CD4-positive, alpha-beta T cell treated with Interleukin-6 for 4 hours (primary cell): ENCODE results near the gene PTPRN2.
"Not testable (repeated sequence)": the region's sequence is repeated elsewhere in the genome, so short reads cannot be mapped to it uniquely, and the experiment has no call there.

Experiments used
- DNase-seq: peaks from one replicate; pipeline ENCODE4 v3.0.0-alpha.2; 2020; ENCODE audit warnings: mixed read lengths

Gene PTPRN2

GRCh38 chr7:158315881-158316280, 271.7 kb downstream of the PTPRN2 start:
- DNase-seq = no peak

DNA sequence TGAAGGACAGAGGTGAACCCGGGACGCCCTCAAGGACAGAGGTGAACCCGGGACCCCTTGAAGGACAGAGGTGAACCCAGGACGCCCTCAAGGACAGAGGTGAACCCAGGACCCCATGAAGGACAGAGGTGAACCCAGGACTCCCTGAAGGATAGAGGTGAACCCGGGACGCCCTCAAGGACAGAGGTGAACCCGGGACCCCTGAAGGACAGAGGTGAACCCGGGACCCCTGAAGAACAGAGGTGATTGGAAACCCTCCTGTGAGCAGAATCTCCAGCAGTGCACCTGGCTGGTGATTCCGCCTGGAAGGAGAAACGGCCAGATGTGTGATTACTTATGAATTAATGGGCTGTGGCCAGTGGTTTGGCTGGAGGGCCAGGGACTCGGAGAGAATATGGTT, 272.3 kb downstream of the PTPRN2 start:
- no peak for DNase-seq

GRCh38 chr7:158314394-158314793, 273.2 kb downstream of the PTPRN2 start:
- no peak for DNase-seq

GRCh38 chr7:158313931-158314330, 273.7 kb downstream of the PTPRN2 start:
- no peak for DNase-seq

GRCh38 chr7:158312789-158313188, 274.8 kb downstream of the PTPRN2 start:
- no peak for DNase-seq

GRCh38 chr7:158311791-158312190, 275.8 kb downstream of the PTPRN2 start:
- DNase-seq = no peak

DNA sequence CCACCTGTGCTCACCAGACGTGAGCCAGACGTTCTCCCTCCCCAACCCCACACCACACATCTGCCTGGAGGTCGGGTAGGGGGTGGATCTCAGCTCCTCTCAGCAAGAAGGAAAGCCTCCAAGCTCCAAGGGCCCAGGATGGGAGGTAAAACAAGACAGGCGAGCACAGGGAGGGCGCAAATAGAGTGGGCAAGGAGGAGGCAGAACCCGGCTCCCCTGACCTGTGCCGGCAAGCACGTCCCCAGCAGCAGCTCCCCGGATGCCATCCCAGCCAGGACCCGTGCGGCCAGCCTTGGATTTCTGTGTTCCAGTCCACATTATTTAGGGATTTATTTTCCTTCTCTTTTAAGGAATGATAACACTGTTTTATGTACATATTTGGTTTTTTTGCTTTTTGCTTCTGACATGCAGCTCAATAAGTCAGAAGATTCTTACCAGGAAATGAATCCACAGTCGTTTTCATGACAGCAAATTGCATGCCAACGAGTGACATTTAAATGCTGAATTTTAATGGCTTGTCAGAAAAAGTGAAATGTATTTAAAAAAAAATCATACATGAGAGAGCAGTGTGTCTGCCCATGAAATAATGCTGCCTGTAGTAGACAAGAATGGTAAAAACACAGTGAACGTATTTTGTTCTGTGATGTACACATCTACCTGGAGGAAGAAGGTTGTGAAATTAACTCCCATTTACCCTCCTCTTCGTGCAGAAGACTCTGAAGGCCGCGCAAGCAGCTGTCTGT, 276.5 kb downstream of the PTPRN2 start:
- DNase-seq = no peak

DNA sequence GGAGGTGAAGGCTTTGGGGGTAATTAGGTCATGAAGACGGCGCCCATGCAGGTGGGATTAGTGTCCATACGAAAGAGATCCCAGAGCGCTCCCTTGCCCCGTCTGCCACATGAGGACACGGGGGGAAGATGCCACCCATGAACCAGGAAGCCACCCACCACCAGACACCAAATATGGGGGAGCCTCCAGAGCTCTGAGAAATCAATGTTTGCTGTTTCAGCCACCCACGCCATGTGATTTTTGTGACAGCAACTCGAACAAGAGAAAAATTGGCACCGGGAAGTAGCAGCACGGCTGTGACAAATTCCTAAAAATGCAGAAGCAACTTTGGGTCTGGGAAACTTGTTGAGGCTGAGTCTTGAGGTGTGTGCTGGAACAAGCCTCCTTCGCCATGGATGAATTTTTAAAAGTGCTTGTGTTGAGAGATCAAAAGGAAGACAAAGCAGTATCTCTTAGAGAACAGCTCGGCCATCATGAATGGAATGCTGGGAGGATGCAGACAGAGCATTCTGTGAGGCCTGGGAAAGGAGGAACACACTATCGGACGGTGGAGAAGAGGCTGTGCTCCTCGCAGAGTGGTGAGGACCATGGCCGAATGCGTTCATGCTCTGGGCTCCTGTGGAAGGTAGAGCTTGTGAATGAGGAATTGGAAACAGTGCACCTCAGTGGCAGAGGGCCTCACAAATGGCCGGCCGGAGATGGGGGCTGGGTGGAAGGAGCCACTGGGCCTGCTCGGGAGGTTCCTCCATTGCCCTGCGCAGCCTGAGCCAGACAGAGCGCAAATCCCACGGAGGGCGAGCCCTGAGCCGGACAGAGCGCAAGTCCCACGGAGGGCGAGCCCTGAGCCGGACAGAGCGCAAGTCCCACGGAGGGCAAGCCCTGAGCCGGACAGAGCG, 277.5 kb downstream of the PTPRN2 start:
- DNase-seq = no peak

GRCh38 chr7:158308001-158308400, 279.6 kb downstream of the PTPRN2 start:
- DNase-seq = no peak

DNA sequence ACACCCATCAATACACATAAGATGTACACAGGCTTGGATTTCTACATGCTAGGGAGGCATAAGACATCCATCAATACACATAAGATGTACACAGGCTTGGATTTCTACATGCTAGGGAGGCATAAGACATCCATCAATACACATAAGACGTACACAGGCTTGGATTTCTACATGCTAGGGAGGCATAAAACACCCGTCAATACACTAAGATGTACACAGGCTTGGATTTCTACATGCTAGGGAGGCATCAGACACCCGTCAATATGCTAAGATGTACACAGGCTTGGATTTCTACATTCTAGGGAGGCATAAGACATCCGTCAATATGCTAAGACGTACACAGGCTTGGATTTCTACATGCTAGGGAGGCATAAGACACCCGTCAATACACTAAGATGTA, 283.6 kb downstream of the PTPRN2 start:
- DNase-seq = not testable (repeated sequence)

DNA sequence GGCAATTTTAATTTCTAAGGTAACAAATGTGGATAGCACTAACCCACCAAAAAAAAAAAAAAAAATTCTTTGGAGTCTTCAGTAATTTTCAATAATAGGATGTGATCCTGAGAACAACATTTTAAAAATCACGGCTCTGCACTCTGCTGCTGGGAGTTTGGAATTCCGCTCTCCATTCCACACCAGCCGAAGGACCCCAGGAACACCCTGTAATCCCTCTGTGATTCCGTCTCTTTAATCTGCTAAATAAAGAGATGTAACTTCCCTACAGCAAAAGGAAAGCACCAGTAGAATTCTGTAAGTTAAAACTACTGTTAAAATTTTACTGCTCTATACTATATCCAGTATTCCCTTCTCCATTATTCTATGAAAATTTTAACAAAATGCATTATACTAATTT, 284.5 kb downstream of the PTPRN2 start:
- no peak for DNase-seq

DNA sequence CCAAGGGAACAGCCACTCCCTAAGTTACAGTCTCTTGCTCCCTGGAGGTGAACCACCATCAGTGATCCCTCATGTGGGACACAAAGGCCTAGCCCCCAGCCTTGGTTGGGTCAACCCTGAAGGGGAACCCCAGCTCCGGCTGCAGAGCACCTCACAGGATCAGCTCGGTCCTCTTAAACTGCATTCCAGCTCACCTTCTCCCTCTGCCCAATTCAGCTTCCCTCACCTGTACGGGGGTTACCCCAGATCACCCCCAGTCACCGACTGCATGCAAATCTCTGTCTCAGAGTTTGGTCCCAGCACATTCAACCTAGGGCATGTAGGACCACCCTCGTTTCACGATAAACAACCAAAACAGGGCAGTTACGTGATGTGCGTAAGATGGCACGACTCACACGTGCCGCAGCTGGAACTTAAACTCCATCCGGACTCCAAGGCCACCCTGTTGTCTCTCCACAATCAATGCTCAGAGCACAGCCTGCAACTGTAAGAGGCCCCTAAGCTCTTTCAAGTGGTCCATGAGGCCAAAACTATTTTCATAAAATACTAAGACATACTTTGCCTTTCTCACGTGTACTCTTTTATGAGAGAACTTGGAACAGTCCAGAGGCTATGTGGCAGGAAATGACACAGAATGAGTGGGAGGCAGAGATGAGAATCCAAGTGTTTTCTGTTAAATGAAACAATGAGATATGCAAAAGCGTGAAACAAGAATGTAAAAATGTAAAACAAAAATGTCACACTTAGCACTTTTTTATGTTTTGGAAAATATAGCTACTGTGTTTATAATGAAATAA, 285.2 kb downstream of the PTPRN2 start:
- no peak for DNase-seq

GRCh38 chr7:158301207-158301606, 286.4 kb downstream of the PTPRN2 start:
- no peak for DNase-seq

GRCh38 chr7:158300427-158300826, 287.2 kb downstream of the PTPRN2 start:
- no peak for DNase-seq

- no peak for DNase-seq
These were observed 288.0 kb downstream of the PTPRN2 start for GRCh38 chr7:158299607-158300006.

DNA sequence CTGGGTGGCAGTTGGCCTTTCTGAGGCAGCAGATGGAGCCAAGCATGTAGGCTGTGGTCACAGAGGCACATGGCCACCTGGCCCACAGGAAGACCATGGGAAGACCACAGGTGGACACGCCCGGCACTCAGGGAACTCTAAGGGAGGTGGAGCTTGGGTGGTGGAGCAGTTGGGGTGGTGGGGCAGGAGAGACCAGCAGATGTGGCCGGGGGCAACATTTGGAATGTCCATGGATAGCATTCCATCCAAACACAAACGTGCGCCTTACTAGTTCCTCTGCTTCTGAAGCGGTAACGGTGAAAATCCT, 290.9 kb downstream of the PTPRN2 start:
- DNase-seq = no peak

DNA sequence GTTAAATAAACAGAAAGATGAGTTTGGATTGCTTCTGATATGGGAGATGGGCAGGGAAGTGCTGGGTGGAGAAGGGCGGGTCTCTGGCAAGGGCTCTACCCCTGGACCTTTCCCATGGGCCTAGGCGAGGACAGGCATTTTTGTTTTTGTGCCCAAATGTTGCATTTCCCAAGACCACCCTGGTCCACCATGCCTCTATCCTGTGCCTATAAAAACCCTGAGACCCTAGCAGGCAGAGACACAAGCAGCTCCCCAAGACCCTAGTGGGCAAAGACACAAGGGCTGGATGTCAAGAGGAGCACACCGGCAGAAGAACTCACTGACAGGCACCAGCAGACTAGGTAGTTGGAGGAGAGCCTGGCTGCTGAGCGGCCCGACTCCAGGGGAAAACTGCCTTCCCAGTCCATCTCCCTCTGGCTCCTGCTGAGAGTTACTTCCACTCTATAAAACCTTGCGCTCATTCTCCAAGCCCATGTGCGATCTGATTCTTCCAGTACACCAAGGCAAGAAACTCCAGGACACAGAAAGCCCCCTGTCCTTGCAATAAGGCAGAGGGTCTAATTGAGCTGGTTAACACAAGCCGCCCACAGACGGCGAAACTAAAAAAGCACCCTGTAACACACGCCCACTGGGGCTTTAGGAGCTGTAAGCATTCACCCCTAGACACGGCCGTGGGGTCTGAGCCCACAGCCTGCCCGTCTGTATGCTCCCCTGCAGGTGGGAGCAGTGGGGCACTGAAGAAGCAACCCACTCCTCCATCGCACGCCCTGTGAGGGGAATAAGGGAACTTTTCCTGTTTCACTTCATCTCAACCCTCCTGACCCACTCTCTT, 291.4 kb downstream of the PTPRN2 start:
- DNase-seq = no peak

DNA sequence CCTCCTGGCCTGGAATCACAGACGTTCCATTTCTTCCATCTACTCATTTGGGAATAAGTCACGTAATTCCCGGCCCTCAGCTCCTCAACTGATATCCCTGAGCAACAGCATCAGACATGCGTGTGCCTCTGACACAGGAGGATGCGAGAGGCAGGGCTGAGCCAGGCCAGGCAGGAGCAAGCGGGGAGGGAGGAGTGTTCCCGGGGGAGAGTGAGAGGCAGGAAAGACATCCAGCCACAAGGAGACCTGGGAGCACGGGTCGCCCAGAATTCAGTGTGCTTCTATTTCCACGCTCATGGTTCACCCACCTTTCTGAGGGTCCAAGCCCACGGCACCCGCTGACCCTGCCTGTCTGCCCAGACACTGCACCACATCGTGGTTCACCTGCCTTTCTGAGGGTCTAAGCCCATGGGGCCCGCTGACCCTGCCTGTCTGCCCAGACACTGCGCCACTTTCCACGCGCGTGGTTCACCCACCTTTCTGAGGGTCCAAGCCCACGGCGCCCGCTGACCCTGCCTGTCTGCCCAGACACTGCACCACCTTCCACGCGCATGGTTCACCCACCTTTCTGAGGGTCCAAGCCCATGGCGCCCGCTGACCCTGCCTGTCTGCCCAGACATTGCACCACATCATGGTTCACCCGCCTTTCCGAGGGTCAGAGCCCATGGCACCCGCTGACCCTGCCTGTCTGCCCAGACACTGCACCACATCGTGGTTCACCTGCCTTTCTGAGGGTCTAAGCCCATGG, 293.0 kb downstream of the PTPRN2 start:
- not testable (repeated sequence) for DNase-seq

GRCh38 chr7:158292948-158293347, 294.7 kb downstream of the PTPRN2 start:
- DNase-seq = no peak

DNA sequence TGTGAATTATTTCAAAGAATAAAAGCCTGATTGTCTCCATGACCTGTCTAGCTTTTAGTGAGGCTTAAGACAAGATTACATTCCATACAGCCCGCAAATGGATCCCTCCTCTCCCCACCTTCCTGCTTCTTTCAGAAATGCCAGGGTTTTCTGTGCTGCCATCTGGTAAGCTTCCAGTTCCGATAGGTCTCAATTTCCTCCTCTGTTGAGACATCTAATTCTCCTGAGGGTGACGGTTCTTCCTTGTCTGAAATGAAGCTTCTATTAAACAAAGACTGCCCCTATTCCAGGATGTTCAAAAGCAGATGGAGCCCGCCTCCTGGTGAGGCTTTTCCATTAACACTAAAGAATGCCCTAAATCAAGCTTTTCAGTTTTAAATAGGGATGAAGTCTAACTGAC, 295.6 kb downstream of the PTPRN2 start:
- no peak for DNase-seq

DNA sequence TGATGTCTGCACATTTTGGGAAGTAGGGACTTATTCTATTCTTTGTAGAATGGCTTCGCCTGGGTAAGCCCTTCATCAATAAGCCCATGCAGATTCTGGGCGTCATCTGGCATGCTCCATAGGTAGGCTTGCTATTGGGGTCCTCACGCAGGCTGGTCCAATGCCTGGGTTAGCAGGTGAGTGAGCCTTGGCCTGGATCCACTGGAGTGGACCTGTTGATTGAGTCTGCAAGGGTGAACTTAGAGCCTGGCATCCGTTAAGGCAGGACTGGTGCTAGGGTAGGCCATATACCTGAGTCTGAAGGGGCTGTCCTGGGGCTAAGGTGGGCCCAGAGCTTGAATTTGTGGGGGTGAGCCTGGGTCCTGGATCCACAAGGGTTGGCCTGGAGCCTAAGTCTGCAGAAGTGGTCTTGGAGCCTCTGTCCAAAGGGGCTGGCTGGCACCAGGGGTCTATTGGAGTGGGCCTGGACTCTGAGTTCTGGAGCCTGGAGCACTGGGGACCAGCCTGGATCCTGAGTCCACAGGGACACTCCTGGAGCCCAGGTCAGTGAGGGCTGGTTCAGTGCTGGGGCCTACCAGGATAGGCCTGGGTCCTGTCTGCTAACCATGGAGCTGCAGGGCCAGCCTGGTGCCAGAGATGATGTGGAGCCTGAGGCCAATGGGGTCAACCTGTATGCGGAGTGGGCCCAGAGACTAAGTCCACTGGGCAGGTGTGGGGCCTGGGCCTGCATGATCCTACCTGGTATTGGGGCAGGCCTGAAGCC, 297.7 kb downstream of the PTPRN2 start:
- no peak for DNase-seq
